Stimulated activated CD8-positive, alpha-beta memory T cell treated with anti-CD3 and anti-CD28 coated beads, Interleukin-15, amount 100 ng/mL, for 24 hours (primary cell): ENCODE measurements around the gene PPIG.
"Not testable (repeated sequence)": the region's sequence is repeated elsewhere in the genome, so short reads cannot be mapped to it uniquely, and the experiment has no call there.

Experiments
- DNase-seq: peaks from one replicate; pipeline ENCODE4 v3.0.0-alpha.2; 2020; ENCODE audit warnings: low read depth

The PPIG gene

DNA sequence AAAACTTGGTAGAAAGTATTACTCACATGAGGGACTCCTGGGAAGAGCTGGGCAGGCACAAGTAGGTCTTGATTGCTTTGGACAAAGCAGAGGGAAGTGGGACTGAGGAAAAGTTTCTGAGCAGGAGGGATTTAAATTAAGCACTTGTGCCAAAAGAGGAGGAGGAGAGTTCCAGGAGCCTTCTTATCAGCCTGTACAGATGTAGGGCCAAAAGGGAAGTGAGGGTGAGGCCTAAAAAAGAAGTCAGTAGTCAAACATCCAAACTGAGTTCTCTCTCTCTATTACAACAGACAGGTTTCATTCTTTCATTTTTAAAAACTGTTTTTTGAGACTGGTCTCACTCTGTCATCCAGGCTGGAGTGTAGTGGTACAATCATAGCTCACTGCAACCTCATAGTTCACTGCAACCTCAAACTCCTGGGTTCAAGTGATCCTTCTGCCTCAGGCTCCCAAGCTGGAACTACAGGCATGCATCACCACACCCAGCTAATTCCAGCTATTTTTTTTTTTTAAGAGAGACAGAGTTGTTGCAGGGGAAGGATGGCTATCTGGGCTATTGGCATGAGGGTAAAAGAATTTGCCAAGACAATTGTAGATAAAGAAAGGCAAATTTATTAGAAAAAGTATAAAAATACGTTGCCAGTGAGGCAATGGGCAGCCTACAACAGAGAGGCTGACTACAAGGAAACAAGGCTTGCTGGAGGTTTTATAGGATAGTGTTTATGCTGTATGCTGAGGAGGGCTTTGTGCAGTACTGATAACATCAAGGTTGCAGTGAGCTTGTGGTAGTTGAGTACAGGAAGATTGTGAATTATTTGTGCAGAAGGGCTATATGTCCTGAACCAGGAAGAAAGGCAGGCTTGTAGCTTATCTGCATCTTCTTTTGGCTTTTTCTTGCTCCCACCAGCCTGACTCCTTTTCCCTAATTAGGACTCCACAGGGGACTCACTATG is 81.1 kb downstream of the PPIG start:
- no peak for DNase-seq

- DNase-seq, result no peak
These were observed 83.4 kb downstream of the PPIG start for GRCh38 chr2:169667583-169667982.

- DNase-seq, result no peak
These were observed 86.1 kb downstream of the PPIG start for GRCh38 chr2:169670215-169670651.

DNA sequence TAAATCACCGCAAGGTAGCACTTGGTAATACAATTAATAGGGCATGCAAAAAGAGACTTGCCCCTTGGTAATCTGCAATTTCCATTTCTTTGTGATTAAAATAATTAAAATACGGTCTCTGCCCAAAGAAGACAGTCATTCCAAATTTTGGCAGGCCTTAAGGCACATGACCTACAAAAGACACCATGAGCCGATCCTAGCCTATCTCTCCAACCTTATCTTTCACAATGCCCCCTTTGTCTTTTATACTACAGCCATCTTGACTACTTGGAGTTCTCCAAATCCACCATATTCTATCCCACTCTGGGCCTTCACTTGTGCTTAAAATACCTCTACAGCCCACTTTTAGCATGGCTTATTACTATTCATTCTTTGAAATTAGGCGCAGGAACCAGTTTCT is 86.8 kb downstream of the PPIG start:
- DNase-seq, result no peak

DNA sequence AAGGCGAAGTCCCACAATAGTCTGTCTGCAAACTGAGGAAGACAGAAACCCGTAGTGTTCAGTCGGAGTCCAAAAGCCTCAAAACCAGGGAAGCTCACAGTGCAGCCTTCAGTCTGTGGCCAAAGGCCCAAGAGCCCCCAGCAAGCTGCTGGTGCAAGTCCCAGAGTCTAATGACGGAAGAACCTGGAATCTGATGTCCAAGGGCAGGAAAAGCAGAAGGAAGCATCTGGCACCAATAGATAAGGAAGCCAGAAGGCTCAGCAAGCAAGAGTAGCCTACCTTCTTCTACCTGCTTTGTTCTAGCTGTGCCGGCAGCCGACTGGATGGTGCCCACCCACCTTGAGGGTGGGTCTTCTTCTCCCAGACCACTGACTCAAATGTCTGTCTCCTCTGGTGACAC is 88.3 kb downstream of the PPIG start:
- DNase-seq, result no peak

GRCh38 chr2:169673106-169673505 is 89.0 kb downstream of the PPIG start:
- DNase-seq, result no peak

DNA sequence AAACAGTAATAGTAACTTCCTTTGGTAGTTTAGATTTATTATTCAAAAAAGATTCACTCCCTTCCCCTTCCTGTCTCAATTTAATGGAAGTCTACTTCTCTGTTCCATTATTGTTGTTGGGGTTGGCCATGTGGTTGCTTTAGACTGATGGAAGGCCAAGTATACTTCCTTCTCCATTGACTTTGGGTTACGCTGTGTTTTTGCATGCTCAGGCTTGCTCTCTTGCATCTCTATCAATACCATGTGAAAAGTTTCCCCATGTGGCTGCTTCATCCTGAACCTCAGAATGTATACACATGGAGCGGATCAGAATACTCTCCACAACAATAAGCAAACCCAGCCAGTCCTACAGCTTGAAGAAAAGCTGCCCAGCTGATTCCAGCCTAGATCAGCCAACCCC is 89.8 kb downstream of the PPIG start:
- DNase-seq, result no peak

DNA sequence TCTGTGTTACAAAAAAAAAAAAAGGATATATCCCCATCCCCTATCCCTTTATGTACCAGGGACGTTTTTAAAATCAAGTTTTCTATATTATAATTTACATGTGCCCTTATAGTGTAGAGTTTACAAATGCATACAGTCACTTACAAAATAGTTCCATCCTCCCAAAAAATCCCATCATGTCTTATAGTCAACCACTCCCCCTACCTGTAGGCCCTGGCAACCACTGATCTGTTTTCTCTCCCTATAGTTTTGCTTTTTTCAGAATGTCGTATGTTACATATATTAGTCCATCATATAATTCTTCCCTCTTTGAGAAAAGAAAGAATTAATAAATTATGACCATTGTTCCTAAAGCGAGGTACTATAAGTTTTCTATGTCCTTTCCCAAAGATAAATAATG is 92.2 kb downstream of the PPIG start:
- no peak for DNase-seq

DNA sequence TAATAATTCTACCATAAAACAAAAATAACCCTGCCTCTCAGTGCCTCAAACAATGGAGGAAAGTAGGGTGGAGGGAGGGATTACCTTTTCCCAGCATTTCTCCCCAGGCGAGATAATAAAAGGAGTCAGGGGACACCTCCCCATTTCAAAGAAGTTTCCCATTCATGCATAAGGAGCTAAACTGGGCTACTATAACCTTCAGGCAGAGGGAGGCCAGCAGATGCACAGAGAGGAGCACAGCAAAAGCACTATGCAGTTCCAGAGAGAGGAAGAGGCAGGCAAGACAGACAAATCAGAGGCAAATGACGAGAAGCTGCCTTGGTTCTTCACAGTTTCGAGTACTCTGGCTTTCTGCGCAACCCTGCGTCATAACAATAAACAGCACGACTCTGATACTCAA is 92.7 kb downstream of the PPIG start:
- DNase-seq, result no peak

GRCh38 chr2:169683054-169683424 is 98.9 kb downstream of the PPIG start:
- DNase-seq, result no peak

DNA sequence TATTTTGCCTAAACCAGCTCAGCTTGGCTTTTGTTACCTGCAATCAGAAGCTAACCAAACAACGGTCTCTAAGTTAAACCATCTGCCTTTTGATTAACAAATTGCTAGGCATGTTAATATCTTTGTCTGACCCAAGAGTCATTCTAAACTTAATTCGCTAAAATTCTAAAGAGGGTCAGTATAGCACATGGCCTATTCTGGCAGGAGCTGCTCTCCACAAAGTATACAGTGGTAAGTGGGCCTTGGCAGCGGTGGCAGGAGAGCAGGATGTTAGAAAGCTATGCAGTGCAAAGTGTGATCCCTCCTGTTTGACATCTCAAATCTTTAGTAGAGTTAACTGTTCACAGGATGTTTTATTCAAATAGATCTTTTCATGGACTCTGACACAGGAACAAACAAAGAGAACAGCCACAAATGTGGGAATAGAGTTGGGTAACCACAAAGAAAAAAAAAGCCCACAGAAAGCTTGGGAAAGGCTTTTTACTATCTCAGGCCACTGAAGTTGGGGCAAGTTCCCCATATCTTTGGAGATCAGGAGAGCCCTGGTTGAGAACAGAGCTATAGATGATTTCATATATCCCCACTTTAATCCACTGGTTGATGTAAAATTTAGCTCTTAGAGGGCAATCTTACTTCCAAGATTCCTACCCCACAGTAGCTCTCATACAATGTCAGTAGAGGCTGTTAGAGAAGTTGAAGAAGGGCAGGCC is 99.4 kb downstream of the PPIG start:
- DNase-seq, result no peak

DNA sequence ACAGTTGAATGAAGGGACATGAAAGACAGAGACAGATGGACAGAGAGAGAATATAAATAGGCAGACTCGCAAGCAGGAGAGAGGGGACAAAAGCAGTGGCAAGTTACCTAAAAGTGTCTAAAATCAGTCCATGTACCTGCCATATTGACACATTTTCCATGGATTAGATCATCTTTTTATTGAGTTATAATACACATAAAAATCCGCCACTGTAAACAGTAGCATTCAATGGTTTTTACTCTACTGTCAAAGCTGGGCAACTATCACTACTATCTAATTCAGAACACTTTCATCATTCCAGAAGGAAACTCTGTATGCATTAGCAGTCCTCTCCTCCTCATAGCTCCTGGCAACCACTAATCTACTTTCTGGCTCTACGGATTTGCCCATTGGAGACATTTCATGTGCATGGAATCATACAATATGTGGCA is 100.0 kb downstream of the PPIG start:
- no peak for DNase-seq

- not testable (repeated sequence) for DNase-seq
These were observed 100.6 kb downstream of the PPIG start for GRCh38 chr2:169684712-169685111.

DNA sequence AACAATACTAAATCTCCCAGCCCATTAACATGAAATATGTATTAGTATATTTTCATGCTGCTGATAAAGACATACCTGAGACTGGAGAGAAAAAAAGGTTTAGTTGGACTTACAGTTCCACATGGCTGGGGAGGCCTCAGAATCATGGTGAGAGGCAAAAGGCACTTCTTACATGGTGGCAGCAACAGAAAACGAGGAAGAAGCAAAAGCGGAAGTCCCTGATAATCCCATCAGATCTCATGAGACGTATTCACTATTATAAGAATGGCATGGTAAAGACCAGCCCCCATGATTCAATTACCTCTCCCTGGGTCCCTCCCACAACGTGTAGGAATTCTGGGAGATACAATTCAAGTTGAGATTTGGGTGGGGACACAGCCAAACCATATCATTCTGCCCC is 102.7 kb downstream of the PPIG start:
- not testable (repeated sequence) for DNase-seq

GRCh38 chr2:169687943-169688342 is 103.8 kb downstream of the PPIG start:
- DNase-seq, result not testable (repeated sequence)

- no peak for DNase-seq
These were observed 106.8 kb downstream of the PPIG start for GRCh38 chr2:169690958-169691357.
